Measurements from ENCODE around the gene SPATA12. TPM values are rescaled to one million over a fixed set of nuclear protein-coding genes. Genes with fewer than 3 reads are reported as not detected.
"Not testable (repeated sequence)": the region's sequence is repeated elsewhere in the genome, so short reads cannot be mapped to it uniquely, and the experiment has no call there.

SPATA12 gene
- total RNA-seq, 1 donor = under 0.01 TPM

DNA sequence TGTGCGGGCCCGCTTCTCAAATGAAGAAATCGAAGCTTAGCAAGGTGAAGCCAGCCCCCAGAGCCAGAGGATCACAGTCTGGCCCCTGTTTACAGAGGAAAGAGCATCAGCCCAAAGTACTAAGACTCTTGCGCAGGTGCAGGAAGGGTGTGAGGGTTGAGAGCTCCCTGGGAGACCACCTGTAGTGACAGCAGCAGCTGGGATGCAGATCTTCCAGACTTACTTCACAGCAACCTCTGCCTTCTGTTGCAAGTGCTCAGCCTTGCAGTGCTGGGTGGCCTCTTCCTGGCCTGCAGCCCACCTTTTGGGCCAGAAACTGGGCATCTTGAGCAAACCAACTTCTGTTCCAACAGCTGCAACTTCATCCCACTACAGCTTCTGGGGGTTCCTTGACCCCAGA lies 19.7 kb downstream of the SPATA12 start:
- DNase-seq (ENCODE audit: low read depth in 2 of 3, low spot score in 2 of 3) = no peak

DNA sequence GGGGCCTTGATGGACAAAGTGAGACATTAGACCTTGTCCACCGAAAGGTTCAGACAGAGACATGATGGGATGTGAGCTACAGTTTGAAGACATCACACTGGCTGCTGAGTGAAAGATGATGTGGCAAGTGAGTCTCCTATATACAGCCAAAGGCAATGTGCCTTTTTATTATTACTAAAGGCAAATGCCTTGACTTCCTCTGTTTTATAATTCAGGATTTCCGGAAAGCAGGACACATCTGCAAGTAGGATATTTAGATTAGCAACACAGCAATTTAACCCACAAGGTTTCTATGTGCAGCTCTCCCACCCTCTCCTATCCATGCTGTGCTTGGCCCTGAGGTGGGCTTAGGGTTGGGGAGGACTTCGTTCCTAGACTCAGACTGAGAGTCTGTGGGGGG lies 20.7 kb downstream of the SPATA12 start:
- no peak for DNase-seq (ENCODE audit: low read depth in 2 of 3, low spot score in 2 of 3)

DNA sequence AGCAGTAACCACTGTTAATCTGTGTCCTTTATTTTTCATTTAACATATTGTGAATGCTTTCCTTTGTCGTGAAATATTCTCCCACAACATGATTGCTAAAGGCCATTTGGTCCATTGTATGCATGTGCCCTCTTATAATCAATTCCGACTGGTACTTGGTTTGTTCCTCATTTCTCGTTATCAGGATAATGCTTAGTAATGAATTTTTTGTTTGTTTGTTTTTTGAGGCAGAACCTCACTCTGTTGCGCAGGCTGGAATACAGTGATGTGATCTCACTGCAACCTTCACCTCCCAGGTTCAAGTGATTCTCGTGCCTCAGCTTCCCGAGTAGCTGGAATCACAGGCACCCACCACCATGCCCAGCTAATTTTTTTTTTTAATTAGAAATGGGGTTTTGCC lies 22.0 kb downstream of the SPATA12 start:
- no peak for DNase-seq (ENCODE audit: low read depth in 2 of 3, low spot score in 2 of 3)

DNA sequence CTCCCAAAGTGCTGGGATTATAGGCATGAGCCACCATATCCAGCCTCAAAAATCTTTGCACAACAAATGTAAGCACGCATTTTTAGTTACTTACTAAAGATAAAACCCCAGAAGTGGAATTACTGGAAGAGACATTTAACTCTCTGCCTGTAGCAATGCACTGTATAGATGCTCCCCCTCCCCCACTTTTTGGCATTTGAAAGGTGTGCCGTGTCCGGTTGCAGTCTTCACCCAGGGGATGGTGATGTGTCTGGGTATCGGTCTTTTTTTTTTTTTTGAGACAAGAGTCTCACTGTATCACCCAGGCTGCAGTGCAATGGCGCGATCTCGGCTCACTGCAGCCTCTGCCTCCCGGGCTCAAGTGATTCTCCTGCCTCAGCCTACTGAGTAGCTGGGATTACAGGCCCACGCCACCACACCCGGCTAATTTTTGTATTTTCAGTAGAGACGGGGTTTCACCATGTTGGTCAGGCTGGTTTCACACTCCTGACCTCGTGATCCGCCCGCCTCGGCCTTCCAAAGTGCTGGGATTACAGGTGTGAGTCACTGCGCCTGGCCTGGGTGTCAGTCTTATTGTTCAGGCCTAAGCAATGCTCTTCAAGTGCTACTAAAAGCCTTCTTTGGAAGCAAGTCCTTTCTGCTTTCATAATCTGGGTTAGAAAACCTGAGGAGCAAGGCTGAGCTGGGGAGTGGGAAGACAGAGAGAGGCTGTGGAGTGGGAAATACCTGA lies 23.0 kb downstream of the SPATA12 start:
- DNase-seq (ENCODE audit: low read depth in 2 of 3, low spot score in 2 of 3) = not testable (repeated sequence)

DNA sequence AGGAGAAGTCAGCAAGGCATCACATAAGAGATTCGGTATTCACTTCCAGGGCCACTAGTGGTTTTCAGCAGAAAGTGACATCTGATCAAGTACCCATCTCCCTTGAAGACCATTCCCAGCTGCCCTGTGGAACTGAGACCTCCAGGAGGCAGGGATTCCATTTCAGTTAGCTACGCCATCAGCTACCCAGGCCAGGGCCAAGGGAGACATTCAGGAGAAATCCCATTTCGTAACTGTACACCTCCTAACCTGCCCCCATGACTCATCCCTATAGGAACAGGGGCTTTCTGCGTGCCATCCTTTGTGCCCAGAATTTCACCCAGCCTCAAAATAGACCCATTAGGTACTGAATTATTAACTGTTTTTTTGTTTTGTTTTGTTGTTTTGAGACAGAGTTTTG lies 24.7 kb downstream of the SPATA12 start:
- no peak for DNase-seq (ENCODE audit: low read depth in 2 of 3, low spot score in 2 of 3)

DNA sequence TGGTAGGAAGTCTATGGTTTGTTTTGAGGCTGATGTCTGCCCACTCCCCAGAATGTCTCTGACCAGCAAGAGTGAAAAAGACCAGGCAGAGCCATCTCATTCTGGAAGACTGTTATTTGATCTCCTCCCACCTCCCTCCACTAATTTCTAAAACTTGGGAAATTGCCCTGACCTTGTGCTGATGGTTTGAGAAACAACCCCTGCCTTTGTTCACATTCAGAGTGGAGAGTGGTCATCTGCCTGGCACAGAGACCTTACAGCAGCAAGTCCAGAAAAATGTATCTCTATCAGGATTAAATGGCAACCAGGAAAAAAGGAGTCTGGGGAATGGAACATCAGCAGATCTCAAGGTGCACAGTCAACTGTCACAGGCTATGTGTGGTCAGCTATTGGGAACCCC lies 25.7 kb downstream of the SPATA12 start:
- DNase-seq (ENCODE audit: low read depth in 2 of 3, low spot score in 2 of 3) = no peak

DNA sequence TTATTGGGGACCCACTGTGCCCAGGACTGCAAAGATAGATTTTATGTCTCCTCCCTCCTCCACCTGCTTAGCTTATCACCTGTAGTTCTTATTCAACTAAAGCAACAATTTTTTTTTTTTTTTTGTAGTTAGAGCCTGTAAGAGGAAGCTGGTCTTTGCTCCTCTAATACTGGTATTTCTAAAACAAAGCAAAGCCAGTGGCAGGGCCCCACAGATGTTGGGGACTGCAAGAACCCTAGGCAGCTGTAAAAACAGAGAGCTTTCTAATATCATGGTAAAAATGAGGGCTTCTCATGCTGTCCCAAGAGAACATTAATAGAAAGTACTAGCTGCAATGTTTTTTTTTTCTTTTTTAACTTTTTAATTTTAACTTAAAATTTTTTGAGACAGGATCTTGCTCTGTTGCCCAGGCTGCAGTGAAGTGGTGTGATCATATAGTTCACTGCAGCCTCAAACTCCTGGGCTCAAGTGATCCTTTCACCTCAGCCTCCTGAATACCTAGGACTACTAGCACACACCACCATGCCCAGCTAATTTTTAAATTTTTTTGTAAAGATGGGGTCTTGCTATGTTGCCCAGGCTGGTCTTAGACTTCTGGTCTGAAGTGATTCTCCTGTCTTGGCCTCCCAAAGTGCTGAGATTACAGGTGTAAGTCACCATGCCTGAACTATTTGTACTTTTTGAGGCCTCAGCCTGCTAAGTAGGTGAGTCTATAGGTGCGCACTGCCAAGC lies 27.1 kb downstream of the SPATA12 start:
- no peak for DNase-seq (ENCODE audit: low read depth in 2 of 3, low spot score in 2 of 3)

DNA sequence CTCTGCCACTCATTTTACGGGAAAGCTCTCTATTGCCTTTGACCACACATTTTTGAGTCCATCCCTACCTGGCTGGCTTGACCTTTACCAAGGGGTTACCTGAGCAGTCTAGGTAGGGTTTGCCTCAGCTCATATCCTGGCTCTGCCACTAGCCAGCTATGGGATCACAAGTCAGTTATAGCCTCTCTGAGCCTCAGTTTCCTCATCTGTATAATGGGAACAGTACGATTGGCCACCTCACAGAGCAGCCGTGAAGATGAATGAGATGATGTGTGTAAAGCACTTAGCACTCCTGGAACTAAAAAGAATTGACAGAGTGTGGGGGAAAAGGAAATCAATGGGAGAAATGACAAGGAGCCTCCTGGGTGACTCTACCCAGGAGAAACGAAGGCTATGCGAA lies 28.0 kb downstream of the SPATA12 start:
- DNase-seq (ENCODE audit: low read depth in 2 of 3, low spot score in 2 of 3) = no peak

DNA sequence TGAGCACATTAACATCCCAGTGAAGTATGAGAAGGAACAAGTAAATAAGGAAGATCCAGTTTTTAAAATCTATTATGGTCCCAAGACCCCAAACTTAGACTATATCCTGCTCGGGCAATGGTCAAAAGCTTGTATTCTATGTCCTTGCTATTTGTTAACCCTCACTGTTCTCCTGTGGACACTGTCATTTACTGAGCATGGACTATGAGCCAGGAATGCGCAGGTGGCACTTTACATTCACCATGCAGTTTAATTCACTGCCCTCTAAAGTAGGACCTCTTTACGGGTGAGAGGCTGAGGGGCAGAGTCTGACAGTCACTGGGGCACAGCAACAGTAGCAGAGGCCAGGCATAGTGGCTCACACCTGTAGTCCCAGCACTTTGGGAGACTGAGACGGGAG lies 28.6 kb downstream of the SPATA12 start:
- no peak for DNase-seq (ENCODE audit: low read depth in 2 of 3, low spot score in 2 of 3)

DNA sequence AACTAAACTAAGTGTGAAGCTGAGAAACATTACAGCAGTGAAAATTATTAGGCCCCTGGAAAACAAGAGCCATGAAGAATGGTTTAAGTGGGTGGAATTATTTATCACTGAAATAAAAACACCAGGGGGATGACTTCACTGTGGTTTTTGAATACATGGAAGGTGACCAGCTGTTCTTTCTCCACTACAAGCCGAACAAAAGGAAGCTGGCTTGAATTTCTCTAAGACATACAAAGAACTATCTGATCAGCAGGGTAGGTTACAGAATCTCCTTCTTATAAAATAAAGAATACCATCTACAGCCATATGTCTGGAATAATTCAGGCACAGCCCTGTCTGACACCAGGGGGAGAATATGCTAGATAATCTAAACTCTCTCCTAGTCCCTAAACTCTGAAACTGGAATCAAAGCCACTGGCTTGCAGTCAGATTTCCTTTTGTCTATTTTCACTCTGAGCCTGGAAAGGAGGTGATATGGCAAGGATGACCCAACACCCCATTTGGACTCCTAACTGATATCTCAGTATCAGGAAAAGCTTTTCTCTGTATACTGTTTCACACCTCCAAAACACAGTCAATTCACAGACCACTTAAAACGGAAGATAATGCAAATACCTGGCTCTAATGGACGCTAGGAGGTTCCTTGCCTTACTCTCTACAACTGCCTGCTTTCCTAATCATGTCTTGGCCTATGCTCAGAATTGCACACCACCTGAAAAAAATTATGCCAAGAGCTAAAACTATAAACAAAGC lies 31.2 kb downstream of the SPATA12 start:
- no peak for DNase-seq (ENCODE audit: low read depth in 2 of 3, low spot score in 2 of 3)

DNA sequence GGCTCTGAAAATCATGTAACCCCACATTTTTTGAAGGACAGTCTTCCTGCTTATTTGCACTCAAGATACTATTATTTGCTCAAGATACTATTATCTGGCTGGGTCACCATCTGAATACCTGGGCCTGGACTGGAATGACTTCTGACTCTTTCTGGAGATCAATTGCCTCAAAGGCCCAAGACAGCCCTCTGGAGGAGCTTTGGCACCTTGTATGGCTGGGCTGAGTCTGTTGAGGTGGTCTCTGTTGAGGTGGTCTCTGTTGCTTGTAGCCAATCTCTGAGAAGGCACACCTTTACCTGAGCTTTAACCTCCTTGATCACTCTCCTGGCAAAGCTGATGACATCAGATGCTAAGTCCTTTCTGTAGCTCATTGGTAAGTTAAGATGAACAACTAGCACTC lies 33.0 kb downstream of the SPATA12 start:
- DNase-seq (ENCODE audit: low read depth in 2 of 3, low spot score in 2 of 3) = no peak

DNA sequence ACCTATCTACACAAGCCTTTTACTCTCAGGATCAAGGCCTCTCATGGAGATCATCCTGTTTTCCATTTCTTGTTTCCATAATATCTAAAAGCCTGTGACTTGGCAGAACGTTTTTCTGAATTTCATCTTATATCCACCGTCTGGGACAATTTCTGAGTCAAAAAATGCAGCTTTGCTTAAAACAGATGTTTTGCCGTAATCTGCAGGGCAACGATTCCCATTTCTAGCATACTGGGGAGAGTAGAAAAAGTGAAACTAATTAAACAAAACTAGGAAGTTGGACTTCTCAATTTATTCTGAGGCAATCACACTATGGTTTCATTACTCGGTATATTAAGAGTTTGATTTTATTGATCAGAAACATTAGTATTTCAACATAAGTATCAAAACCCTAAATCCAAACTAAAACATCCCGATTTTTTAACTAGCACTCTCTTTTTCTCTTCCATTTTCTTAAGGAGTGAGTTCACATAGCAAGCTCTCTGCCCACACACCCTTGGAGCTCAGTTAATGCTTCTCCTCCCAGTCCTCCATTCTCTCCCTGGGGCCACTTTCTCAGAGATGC lies 33.6 kb downstream of the SPATA12 start:
- no peak for DNase-seq (ENCODE audit: low read depth in 2 of 3, low spot score in 2 of 3)

DNA sequence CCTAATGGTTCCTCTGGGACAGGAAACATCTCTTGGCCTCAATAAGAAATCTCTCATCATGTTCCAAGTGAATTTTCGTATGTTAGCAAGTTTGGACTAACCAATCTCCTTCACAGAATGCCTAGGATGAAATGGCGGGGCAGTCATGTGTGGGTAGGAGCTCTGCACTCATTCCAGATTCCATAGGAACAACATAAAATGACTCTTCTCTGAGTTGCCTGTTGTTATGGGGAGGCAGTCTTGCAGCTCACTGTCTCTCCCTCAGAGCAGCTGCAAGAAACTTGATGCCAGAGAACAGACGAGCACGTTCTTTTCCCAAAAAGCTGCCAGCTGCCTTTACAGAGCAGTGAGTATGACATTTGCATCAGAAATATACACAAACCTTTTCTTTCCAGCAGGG lies 34.1 kb downstream of the SPATA12 start:
- DNase-seq (ENCODE audit: low read depth in 2 of 3, low spot score in 2 of 3) = no peak

DNA sequence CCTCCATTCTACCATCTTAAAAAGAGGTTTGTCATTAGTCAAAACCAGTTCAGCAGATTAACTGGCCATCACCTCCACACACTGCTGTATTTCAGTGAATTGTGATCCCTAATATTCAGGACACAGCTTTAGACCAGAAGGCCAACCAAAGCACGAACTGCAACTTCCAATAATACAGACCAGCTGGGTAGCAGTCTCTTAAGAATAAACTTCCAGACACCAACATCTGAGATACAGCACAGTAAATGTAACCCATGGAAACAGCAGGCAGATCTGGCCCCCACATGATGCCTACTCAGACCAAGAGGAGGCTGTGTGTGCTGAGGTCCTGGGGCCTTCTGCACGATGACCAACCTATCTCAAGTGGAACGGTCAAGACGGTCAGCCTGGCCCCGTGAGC lies 34.9 kb downstream of the SPATA12 start:
- no peak for DNase-seq (ENCODE audit: low read depth in 2 of 3, low spot score in 2 of 3)

DNA sequence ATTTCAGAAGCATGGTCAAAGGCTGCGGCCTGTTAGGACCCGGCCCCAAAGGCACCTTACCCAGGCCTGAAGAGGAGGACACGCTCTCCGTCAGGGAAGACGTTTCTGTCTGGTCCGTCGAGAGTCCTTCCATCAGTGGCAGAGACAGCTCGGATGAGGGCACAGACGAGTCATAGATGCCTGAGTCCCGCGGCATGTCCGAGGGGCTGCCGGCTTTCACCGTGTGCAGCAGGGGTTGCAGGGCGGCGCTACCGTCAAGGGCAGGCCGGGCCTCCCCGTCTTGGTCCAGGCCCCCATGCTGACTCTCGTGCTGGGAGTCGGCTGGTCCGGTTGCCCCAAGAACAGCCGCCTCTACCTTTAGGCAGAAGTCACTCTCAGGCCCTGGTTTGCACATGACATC lies 37.1 kb downstream of the SPATA12 start:
- no peak for DNase-seq (ENCODE audit: low read depth in 2 of 3, low spot score in 2 of 3)

DNA sequence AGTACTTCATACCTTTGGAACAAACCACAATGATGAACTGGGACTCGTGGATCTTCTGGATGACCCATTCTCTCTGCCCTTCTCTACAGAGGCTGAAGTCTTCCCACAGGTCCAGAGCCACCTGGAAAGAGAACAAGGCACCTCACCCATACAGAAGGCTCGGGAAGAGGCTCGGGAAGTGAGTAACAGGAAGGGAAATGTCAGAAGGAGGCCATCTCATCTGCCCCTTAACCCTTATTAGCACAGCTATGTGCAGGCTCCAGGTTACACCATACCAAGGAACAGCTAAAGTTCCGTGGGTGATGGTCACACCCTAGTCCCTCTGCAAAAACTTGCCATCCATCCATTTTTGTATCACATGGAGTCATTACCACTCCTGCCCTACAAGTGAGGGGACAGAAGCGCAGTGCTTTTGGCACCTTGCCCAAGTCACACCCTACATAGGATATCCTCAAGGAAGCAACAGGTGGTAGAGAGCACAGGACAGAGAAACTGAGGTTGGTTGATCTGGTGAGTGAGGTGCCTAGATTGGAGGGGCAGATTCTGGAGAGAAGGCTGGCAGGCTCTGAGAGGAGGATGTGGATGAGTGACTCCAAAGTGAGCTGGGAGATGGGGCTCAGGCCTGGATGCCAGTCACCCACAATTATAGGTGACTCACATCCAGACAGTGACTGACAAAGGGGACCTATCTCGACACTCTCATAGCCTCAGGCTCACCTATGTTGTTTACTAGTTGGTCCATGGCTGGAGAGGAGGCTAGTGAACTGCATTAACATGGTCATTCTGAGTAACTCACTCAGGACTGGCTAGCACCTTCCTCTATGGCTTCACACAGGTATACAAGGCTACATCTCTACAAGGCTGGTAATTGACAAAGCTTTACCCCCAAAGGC lies 38.2 kb downstream of the SPATA12 start:
- DNase-seq (ENCODE audit: low read depth in 2 of 3, low spot score in 2 of 3) = no peak

DNA sequence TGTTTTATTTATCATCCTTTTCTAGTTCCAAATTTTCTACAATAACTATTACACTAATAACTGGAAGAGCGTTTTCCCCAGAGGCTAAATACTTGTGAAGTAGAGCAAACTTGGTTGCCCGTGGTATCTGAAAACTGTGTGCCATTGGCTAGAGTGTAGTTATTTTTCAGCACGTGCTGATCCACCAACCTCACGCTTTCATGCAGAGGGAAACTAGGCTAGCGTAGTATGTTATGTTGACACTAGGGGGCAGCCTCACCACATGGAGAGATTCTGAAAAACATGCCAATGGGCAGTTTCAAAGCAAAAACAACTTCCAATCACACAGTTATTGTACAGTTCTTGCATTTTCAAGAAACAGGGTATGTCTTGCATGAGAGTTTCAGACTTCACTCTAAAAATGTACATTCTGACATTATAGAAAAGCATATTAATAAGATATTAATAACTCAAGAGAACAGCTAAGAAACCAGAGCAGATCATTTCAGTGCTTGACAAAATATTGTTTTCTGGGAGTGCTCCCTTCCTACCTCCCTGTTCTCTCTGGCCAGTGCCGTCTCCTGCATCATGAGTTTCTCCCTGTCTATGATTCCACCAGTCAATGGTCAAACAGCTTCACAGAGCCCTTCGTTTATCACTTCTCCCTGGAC lies 39.7 kb downstream of the SPATA12 start:
- DNase-seq (ENCODE audit: low read depth in 2 of 3, low spot score in 2 of 3) = peak in 2 of 3 donors; percentile 67 to 87

DNA sequence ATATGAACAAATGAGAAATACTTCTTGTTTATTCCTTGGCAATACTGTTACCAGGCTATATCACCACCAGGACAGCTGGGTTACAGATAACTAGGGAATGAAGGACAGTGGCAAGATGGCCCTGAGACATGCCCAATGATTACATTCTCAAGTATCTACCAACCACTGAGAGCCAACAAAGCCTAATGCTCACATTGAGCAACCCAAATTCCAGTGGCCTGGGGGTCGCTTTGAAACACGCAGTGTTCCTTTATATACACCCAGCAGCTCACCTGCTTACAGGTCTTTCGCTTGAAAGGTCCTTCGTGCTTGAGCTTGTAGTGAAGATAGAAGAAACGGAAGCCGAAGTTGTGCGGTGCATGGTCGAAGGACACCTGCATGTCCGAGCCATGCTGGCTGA lies 45.1 kb downstream of the SPATA12 start:
- no peak for DNase-seq (ENCODE audit: low read depth in 2 of 3, low spot score in 2 of 3)

DNA sequence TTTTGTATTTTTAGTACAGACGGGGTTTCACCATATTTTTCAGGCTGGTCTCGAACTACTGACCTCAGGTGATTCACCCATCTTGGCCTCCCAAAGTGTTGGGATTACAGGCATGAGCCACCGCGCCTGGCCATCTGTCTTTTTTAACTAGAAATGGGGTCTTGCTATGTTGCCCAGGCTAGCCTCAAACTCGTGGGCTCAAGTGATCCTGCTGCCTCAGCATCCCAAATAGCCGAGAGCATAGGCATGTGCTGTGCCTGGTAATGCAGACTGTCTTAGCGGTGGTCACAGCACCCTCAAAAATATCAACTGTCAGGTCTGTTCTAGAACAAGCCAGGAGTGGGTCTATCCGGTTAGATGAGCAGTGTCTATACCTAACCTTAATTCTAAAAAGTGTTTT lies 48.2 kb downstream of the SPATA12 start:
- no peak for DNase-seq (ENCODE audit: low read depth in 2 of 3, low spot score in 2 of 3)
